ENCODE measurements around the gene RNF217.
A peak's percentile ranks its signal among the peaks of the same experiment; 100 is the strongest.

RNF217 gene

GRCh38 chr6:125102891-125103290, 140.7 kb downstream of the RNF217 start:
- H3K27ac ChIP-seq (ENCODE audit: low read depth, low read length) = no peak overlapping the region
- H3K36me3 ChIP-seq (ENCODE audit: insufficient read depth, low read length) = no peaks in the 10 kb centered on the region
- H3K27me3 ChIP-seq (ENCODE audit: control insufficient read depth in 1 of 2, insufficient read depth in 2 of 2, low read length in 2 of 2) = no peaks in the 10 kb centered on the region
- H3K9me3 ChIP-seq (ENCODE audit: low read length) = no peaks in the 10 kb centered on the region
- no peak overlapping the region for H3K4me3 ChIP-seq (ENCODE audit: low read depth in 1 of 2, low read length in 2 of 2)
- peaks cover 44% of the 10 kb centered on the region for H3K4me1 ChIP-seq (ENCODE audit: insufficient read depth, low read length)
- no peak overlapping the region for H3K9ac ChIP-seq (ENCODE audit: low read length)

GRCh38 chr6:125104425-125104824, 142.2 kb downstream of the RNF217 start:
- H3K4me3 ChIP-seq (ENCODE audit: low read depth in 1 of 2, low read length in 2 of 2) = no peak overlapping the region
- H3K36me3 ChIP-seq (ENCODE audit: insufficient read depth, low read length) = no peaks in the 10 kb centered on the region
- H3K4me1 ChIP-seq (ENCODE audit: insufficient read depth, low read length) = peaks cover 44% of the 10 kb centered on the region
- peak overlapping the region; percentile 29 for H3K27ac ChIP-seq (ENCODE audit: low read depth, low read length)
- H3K27me3 ChIP-seq (ENCODE audit: control insufficient read depth in 1 of 2, insufficient read depth in 2 of 2, low read length in 2 of 2) = no peaks in the 10 kb centered on the region
- H3K9ac ChIP-seq (ENCODE audit: low read length) = no peak overlapping the region
- H3K9me3 ChIP-seq (ENCODE audit: low read length) = no peaks in the 10 kb centered on the region

- Histone ChIP-seq H3K36me3 (ENCODE audit: insufficient read depth, low read length) (no peaks in the 10 kb centered on the region), H3K27me3 (ENCODE audit: control insufficient read depth in 1 of 2, insufficient read depth in 2 of 2, low read length in 2 of 2) (no peaks in the 10 kb centered on the region), H3K4me3 (ENCODE audit: low read depth in 1 of 2, low read length in 2 of 2) (no peak overlapping the region), H3K27ac (ENCODE audit: low read depth, low read length) (no peak overlapping the region), H3K9ac (ENCODE audit: low read length) (no peak overlapping the region), H3K9me3 (ENCODE audit: low read length) (peaks cover 10% of the 10 kb centered on the region), H3K4me1 (ENCODE audit: insufficient read depth, low read length) (peaks cover 22% of the 10 kb centered on the region)
Observed at GRCh38 chr6:125107048-125107447, 144.8 kb downstream of the RNF217 start.

- Histone ChIP-seq H3K4me3 (ENCODE audit: low read depth in 1 of 2, low read length in 2 of 2) (no peak overlapping the region), H3K27me3 (ENCODE audit: control insufficient read depth in 1 of 2, insufficient read depth in 2 of 2, low read length in 2 of 2) (no peaks in the 10 kb centered on the region), H3K4me1 (ENCODE audit: insufficient read depth, low read length) (peaks cover 16% of the 10 kb centered on the region), H3K9ac (ENCODE audit: low read length) (no peak overlapping the region), H3K36me3 (ENCODE audit: insufficient read depth, low read length) (no peaks in the 10 kb centered on the region), H3K9me3 (ENCODE audit: low read length) (peaks cover 10% of the 10 kb centered on the region), H3K27ac (ENCODE audit: low read depth, low read length) (no peak overlapping the region)
Observed at GRCh38 chr6:125107896-125108295, 145.7 kb downstream of the RNF217 start.

GRCh38 chr6:125110056-125110455, 147.8 kb downstream of the RNF217 start:
- Histone ChIP-seq H3K27me3 (ENCODE audit: control insufficient read depth in 1 of 2, insufficient read depth in 2 of 2, low read length in 2 of 2) (no peaks in the 10 kb centered on the region), H3K4me1 (ENCODE audit: insufficient read depth, low read length) (no peaks in the 10 kb centered on the region), H3K27ac (ENCODE audit: low read depth, low read length) (no peak overlapping the region), H3K36me3 (ENCODE audit: insufficient read depth, low read length) (no peaks in the 10 kb centered on the region), H3K9ac (ENCODE audit: low read length) (no peak overlapping the region), H3K4me3 (ENCODE audit: low read depth in 1 of 2, low read length in 2 of 2) (no peak overlapping the region), H3K9me3 (ENCODE audit: low read length) (peaks cover 10% of the 10 kb centered on the region)

- Histone ChIP-seq H3K27me3 (ENCODE audit: control insufficient read depth in 1 of 2, insufficient read depth in 2 of 2, low read length in 2 of 2) (no peaks in the 10 kb centered on the region), H3K9me3 (ENCODE audit: low read length) (peaks cover 10% of the 10 kb centered on the region), H3K9ac (ENCODE audit: low read length) (no peak overlapping the region), H3K27ac (ENCODE audit: low read depth, low read length) (no peak overlapping the region), H3K4me3 (ENCODE audit: low read depth in 1 of 2, low read length in 2 of 2) (no peak overlapping the region), H3K36me3 (ENCODE audit: insufficient read depth, low read length) (no peaks in the 10 kb centered on the region), H3K4me1 (ENCODE audit: insufficient read depth, low read length) (no peaks in the 10 kb centered on the region)
Observed at GRCh38 chr6:125111219-125111983, 149.2 kb downstream of the RNF217 start.

- Histone ChIP-seq H3K27ac (ENCODE audit: low read depth, low read length) (no peak overlapping the region), H3K9ac (ENCODE audit: low read length) (no peak overlapping the region)
Observed at GRCh38 chr6:125112934-125113333, 150.7 kb downstream of the RNF217 start.

GRCh38 chr6:125114248-125114858, 152.1 kb downstream of the RNF217 start:
- H3K27me3 ChIP-seq (ENCODE audit: control insufficient read depth in 1 of 2, insufficient read depth in 2 of 2, low read length in 2 of 2) = no peaks in the 10 kb centered on the region
- H3K9me3 ChIP-seq (ENCODE audit: low read length) = peaks cover 10% of the 10 kb centered on the region
- H3K4me1 ChIP-seq (ENCODE audit: insufficient read depth, low read length) = no peaks in the 10 kb centered on the region
- no peak overlapping the region for H3K27ac ChIP-seq (ENCODE audit: low read depth, low read length)
- no peaks in the 10 kb centered on the region for H3K36me3 ChIP-seq (ENCODE audit: insufficient read depth, low read length)
- H3K4me3 ChIP-seq (ENCODE audit: low read depth in 1 of 2, low read length in 2 of 2) = no peak overlapping the region
- no peak overlapping the region for H3K9ac ChIP-seq (ENCODE audit: low read length)

More at GRCh38 chr6:125112934-125113333, 150.7 kb downstream of the RNF217 start:
- H3K27me3 ChIP-seq (ENCODE audit: control insufficient read depth in 1 of 2, insufficient read depth in 2 of 2, low read length in 2 of 2) = no peaks in the 10 kb centered on the region
- no peaks in the 10 kb centered on the region for H3K4me1 ChIP-seq (ENCODE audit: insufficient read depth, low read length)
- H3K36me3 ChIP-seq (ENCODE audit: insufficient read depth, low read length) = no peaks in the 10 kb centered on the region
- H3K4me3 ChIP-seq (ENCODE audit: low read depth in 1 of 2, low read length in 2 of 2) = no peak overlapping the region
- H3K9me3 ChIP-seq (ENCODE audit: low read length) = peaks cover 10% of the 10 kb centered on the region

- Histone ChIP-seq H3K27ac (ENCODE audit: low read depth, low read length) (no peak overlapping the region), H3K36me3 (ENCODE audit: insufficient read depth, low read length) (no peaks in the 10 kb centered on the region), H3K4me1 (ENCODE audit: insufficient read depth, low read length) (no peaks in the 10 kb centered on the region), H3K4me3 (ENCODE audit: low read depth in 1 of 2, low read length in 2 of 2) (no peak overlapping the region), H3K27me3 (ENCODE audit: control insufficient read depth in 1 of 2, insufficient read depth in 2 of 2, low read length in 2 of 2) (no peaks in the 10 kb centered on the region), H3K9me3 (ENCODE audit: low read length) (peaks cover 5% of the 10 kb centered on the region), H3K9ac (ENCODE audit: low read length) (no peak overlapping the region)
Observed at GRCh38 chr6:125116170-125116569, 153.9 kb downstream of the RNF217 start.

GRCh38 chr6:125116710-125117109, 154.5 kb downstream of the RNF217 start:
- H3K27ac ChIP-seq (ENCODE audit: low read depth, low read length) = no peak overlapping the region
- no peaks in the 10 kb centered on the region for H3K9me3 ChIP-seq (ENCODE audit: low read length)
- no peaks in the 10 kb centered on the region for H3K36me3 ChIP-seq (ENCODE audit: insufficient read depth, low read length)
- no peaks in the 10 kb centered on the region for H3K27me3 ChIP-seq (ENCODE audit: control insufficient read depth in 1 of 2, insufficient read depth in 2 of 2, low read length in 2 of 2)
- no peaks in the 10 kb centered on the region for H3K4me1 ChIP-seq (ENCODE audit: insufficient read depth, low read length)
- no peak overlapping the region for H3K9ac ChIP-seq (ENCODE audit: low read length)
- no peak overlapping the region for H3K4me3 ChIP-seq (ENCODE audit: low read depth in 1 of 2, low read length in 2 of 2)

- Histone ChIP-seq H3K4me3 (ENCODE audit: low read depth in 1 of 2, low read length in 2 of 2) (no peak overlapping the region), H3K36me3 (ENCODE audit: insufficient read depth, low read length) (no peaks in the 10 kb centered on the region), H3K9me3 (ENCODE audit: low read length) (no peaks in the 10 kb centered on the region), H3K27me3 (ENCODE audit: control insufficient read depth in 1 of 2, insufficient read depth in 2 of 2, low read length in 2 of 2) (no peaks in the 10 kb centered on the region), H3K27ac (ENCODE audit: low read depth, low read length) (no peak overlapping the region), H3K4me1 (ENCODE audit: insufficient read depth, low read length) (no peaks in the 10 kb centered on the region), H3K9ac (ENCODE audit: low read length) (no peak overlapping the region)
Observed at GRCh38 chr6:125117818-125118217, 155.6 kb downstream of the RNF217 start.
